ENCODE results near the gene AASDHPPT. TPM values are rescaled to one million over a fixed set of nuclear protein-coding genes. Genes with fewer than 3 reads are reported as not detected.
A peak's percentile ranks its signal among the peaks of the same experiment; 100 is the strongest.

The AASDHPPT gene
- total and polyA plus RNA-seq, 8 donors = 9.2 to 28.8 (median 16.8) TPM

GRCh38 chr11:106132582-106133354, 55.3 kb downstream of the AASDHPPT start:
- intact Hi-C loops (cut with DNase I) = no loop called here
- no peak overlapping the region for H3K27ac ChIP-seq
- H3K4me1 ChIP-seq = peaks cover 0 to 11% (median 4%) of the 10 kb centered on the region in 3 donors
- no peak overlapping the region for H3K4me3 ChIP-seq
- WGBS, 2 donors = 62 to 66% methylated on average over 3 of the region's 3 CpGs
- no peaks in the 10 kb centered on the region for H3K27me3 ChIP-seq
- no peaks in the 10 kb centered on the region for H3K9me3 ChIP-seq
- DNase-seq (no peak), ATAC-seq (no peak), FAIRE-seq (no peak)
- H3K36me3 ChIP-seq = no peaks in the 10 kb centered on the region
- no peak for TF ChIP-seq CTCF (IDR thresholded peaks at IDR 0.05)

GRCh38 chr11:106133529-106133928, 56.1 kb downstream of the AASDHPPT start:
- intact Hi-C loops (cut with DNase I) = no loop called here
- Histone ChIP-seq H3K4me1 (peaks cover 0 to 11% (median 4%) of the 10 kb centered on the region in 3 donors), H3K36me3 (no peaks in the 10 kb centered on the region), H3K9me3 (no peaks in the 10 kb centered on the region), H3K27me3 (no peaks in the 10 kb centered on the region), H3K27ac (no peak overlapping the region), H3K4me3 (no peak overlapping the region)
- DNase-seq (no peak), ATAC-seq (peak in 2 of 4 donors; percentile 40 to 50), FAIRE-seq (no peak)
- TF ChIP-seq CTCF (IDR thresholded peaks at IDR 0.05) = no peak

GRCh38 chr11:106137061-106137460, 59.6 kb downstream of the AASDHPPT start:
- no peak for FAIRE-seq
- no peak for ATAC-seq
- intact Hi-C loops (cut with DNase I) = no loop called here

DNA sequence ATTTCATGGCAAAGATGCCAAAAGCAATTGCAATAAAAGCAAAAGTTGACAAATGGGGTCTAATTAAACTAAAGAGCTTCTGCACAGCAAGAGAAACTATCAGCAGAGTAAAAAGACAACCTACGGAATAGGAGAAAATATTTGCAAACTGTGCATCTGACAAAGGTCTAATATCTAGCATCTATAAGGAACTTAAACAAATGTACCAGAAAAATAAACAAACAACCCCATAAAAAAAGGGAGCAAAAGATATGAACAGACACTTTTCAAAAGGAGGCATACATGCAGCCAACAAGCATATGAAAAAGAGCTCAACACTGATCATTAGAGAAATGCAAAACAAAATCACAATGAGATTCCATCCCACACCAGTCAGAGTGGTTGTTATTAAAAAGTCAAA, 60.3 kb downstream of the AASDHPPT start:
- Histone ChIP-seq H3K27me3 (no peaks in the 10 kb centered on the region), H3K27ac (no peak overlapping the region), H3K36me3 (no peaks in the 10 kb centered on the region), H3K9me3 (no peaks in the 10 kb centered on the region), H3K4me3 (no peak overlapping the region), H3K4me1 (peaks cover 0 to 11% (median 4%) of the 10 kb centered on the region in 3 donors)
- intact Hi-C loops (cut with DNase I) = no loop called here
- FAIRE-seq = no peak
- ATAC-seq = no peak
- DNase-seq = no peak
- TF ChIP-seq CTCF (IDR thresholded peaks at IDR 0.05) = no peak
- WGBS, 2 donors = 61 to 89% methylated on average over 1 of the region's 1 CpG

More at GRCh38 chr11:106137061-106137460, 59.6 kb downstream of the AASDHPPT start:
- DNase-seq = no peak
- peaks cover 0 to 11% (median 4%) of the 10 kb centered on the region in 3 donors for H3K4me1 ChIP-seq
- H3K9me3 ChIP-seq = no peaks in the 10 kb centered on the region
- H3K27ac ChIP-seq = no peak overlapping the region
- H3K27me3 ChIP-seq = no peaks in the 10 kb centered on the region
- TF ChIP-seq CTCF (IDR thresholded peaks at IDR 0.05) = no peak
- no peaks in the 10 kb centered on the region for H3K36me3 ChIP-seq
- no peak overlapping the region for H3K4me3 ChIP-seq

Other genes starting within 250 kb of the AASDHPPT start
- 1 to 10 TPM; 4.0 to 8.6 (median 7.5) TPM for gene MSANTD4, start 55.4 kb upstream of the AASDHPPT start, total RNA-seq
- gene MSANTD4, start 55.4 kb upstream of the AASDHPPT start, polyA plus RNA-seq = 1 to 10 TPM; 3.8 to 7.6 TPM
- gene KBTBD3, start 315 bp upstream of the AASDHPPT start, total RNA-seq = 10 to 100 TPM in 1 of 6 donors, 1 to 10 TPM in 5; 2.7 to 11.1 (median 6.6) TPM
- gene KBTBD3, start 315 bp upstream of the AASDHPPT start, polyA plus RNA-seq = 1 to 10 TPM; 2.8 to 3.9 TPM